OCI-LY1 (cell line): Measurements from ENCODE around the gene PSENEN.

Experiments used
- H2AFZ ChIP-seq: fragments of 200-600 bp; sonication (generic), shearing (Covaris generic); 2 replicates; pipeline ENCODE4 v1.6.0; 2014; ENCODE audit warnings: antibody characterized with exemption, mild to moderate bottlenecking, low read length
- H3F3A ChIP-seq: fragments of 200-600 bp; sonication (generic), shearing (Covaris generic); 2 replicates; pipeline ENCODE4 v1.6.0; 2014; ENCODE audit warnings: mild to moderate bottlenecking, antibody characterized with exemption, low read length, moderate library complexity; ENCODE audit not compliant: insufficient read depth
- H3K27ac ChIP-seq: fragments of 200-600 bp; sonication (generic); 2 replicates; pipeline ENCODE4 v1.5.1; 2014; ENCODE audit warnings: low read length, mixed run types, mild to moderate bottlenecking, low read depth; ENCODE audit not compliant: poor library complexity, severe bottlenecking
- H3K27me3 ChIP-seq: fragments of 200-600 bp; sonication (generic); 2 replicates; pipeline ENCODE4 v1.6.0; 2014; ENCODE audit warnings: antibody characterized with exemption, mild to moderate bottlenecking, low read length, moderate library complexity; ENCODE audit not compliant: insufficient read depth
- H3K36me3 ChIP-seq: fragments of 200-600 bp; sonication (generic); 2 replicates; pipeline ENCODE4 v1.6.1; 2014; ENCODE audit warnings: mild to moderate bottlenecking, antibody characterized with exemption, low read length, moderate library complexity, mixed read lengths; ENCODE audit not compliant: insufficient read depth
- H3K4me1 ChIP-seq: fragments of 200-600 bp; sonication (generic); 2 replicates; pipeline ENCODE4 v1.5.1; 2014; ENCODE audit warnings: mild to moderate bottlenecking, low read length, moderate library complexity; ENCODE audit not compliant: insufficient read depth, severe bottlenecking
- H3K4me2 ChIP-seq: fragments of 200-600 bp; sonication (generic), shearing (Covaris generic); 2 replicates; pipeline ENCODE4 v1.6.1; 2014; ENCODE audit warnings: low read length
- H3K4me3 ChIP-seq: fragments of 200-600 bp; sonication (generic); 2 replicates; pipeline ENCODE4 v1.5.1; 2014; ENCODE audit warnings: low read length, low read depth, mild to moderate bottlenecking, mixed read lengths; ENCODE audit not compliant: poor library complexity, severe bottlenecking
- H3K79me2 ChIP-seq: fragments of 200-600 bp; shearing (Covaris generic); 2 replicates; pipeline ENCODE4 v1.6.1; 2016; ENCODE audit warnings: mixed run types, low read length, mixed read lengths; ENCODE audit not compliant: insufficient read depth
- H3K9ac ChIP-seq: fragments of 200-600 bp; sonication (generic), shearing (Covaris generic); 2 replicates; pipeline ENCODE4 v1.6.1; 2014; ENCODE audit warnings: mild to moderate bottlenecking, low read length, mixed read lengths
- H3K9me2 ChIP-seq: fragments of 200-600 bp; sonication (generic), shearing (Covaris generic); 2 replicates; pipeline ENCODE4 v1.6.1; 2014; ENCODE audit warnings: low read depth, mild to moderate bottlenecking, low read length, mixed read lengths
- H3K9me3 ChIP-seq: fragments of 200-600 bp; shearing (Covaris generic); 2 replicates; pipeline ENCODE4 v1.6.1; 2014; ENCODE audit warnings: low read length, mixed read lengths
- H4K20me1 ChIP-seq: fragments of 200-600 bp; sonication (generic), shearing (Covaris generic); 2 replicates; pipeline ENCODE4 v1.6.0; 2016; ENCODE audit warnings: mild to moderate bottlenecking, low read length; ENCODE audit not compliant: insufficient read depth
- CTCF ChIP-seq: fragments of 200-600 bp; sonication (generic), shearing (Covaris generic); IDR thresholded peaks from 2 replicates; pipeline ENCODE4 v1.5.1; 2017; ENCODE audit warnings: mild to moderate bottlenecking, antibody characterized with exemption, low read length, moderate library complexity, mixed read lengths
- EZH2 ChIP-seq: fragments of 200-600 bp; sonication (generic), shearing (Covaris generic); IDR thresholded peaks from 2 replicates; pipeline ENCODE4 v1.8.0; 2017; ENCODE audit warnings: borderline replicate concordance, mixed run types, mild to moderate bottlenecking, antibody characterized with exemption, low read length, moderate library complexity, mixed read lengths

The PSENEN gene

GRCh38 chr19:35708391-35708790, 37.1 kb upstream of the PSENEN start:
- H2AFZ ChIP-seq, result no peak overlapping the region
- peaks cover 11% of the 10 kb centered on the region for H3K4me1 ChIP-seq
- no peaks in the 10 kb centered on the region for H3K9me2 ChIP-seq
- H3K36me3 ChIP-seq, result no peaks in the 10 kb centered on the region
- H4K20me1 ChIP-seq, result no peaks in the 10 kb centered on the region
- no peak overlapping the region for H3K4me2 ChIP-seq
- TF ChIP-seq EZH2, result no peak
- no peak for TF ChIP-seq CTCF
- H3K79me2 ChIP-seq, result no peaks in the 10 kb centered on the region
- H3K4me3 ChIP-seq, result no peak overlapping the region
- peaks cover 3% of the 10 kb centered on the region; the same call in 1 of the 2 replicates for H3K27me3 ChIP-seq
- H3K27ac ChIP-seq, result no peak overlapping the region
- no peak overlapping the region for H3K9ac ChIP-seq
- no peaks in the 10 kb centered on the region for H3F3A ChIP-seq
- no peaks in the 10 kb centered on the region for H3K9me3 ChIP-seq

- peak overlapping the region; percentile 22; the same call in 1 of the 2 replicates for H3K4me2 ChIP-seq
Observed at GRCh38 chr19:35710784-35711723, 34.4 kb upstream of the PSENEN start.

More at GRCh38 chr19:35710784-35711723, 34.4 kb upstream of the PSENEN start:
- H3K9ac ChIP-seq, result no peak overlapping the region; the same call in 1 of the 2 replicates
- no peak overlapping the region for H2AFZ ChIP-seq
- H3K4me1 ChIP-seq, result peaks cover 13% of the 10 kb centered on the region
- H3K27ac ChIP-seq, result peak overlapping the region; percentile 52
- no peaks in the 10 kb centered on the region for H4K20me1 ChIP-seq
- no peaks in the 10 kb centered on the region for H3F3A ChIP-seq
- H3K27me3 ChIP-seq, result peaks cover 7% of the 10 kb centered on the region
- TF ChIP-seq CTCF (no peak), EZH2 (no peak)
- no peaks in the 10 kb centered on the region for H3K36me3 ChIP-seq
- H3K9me3 ChIP-seq, result no peaks in the 10 kb centered on the region
- no peaks in the 10 kb centered on the region for H3K9me2 ChIP-seq
- no peaks in the 10 kb centered on the region for H3K79me2 ChIP-seq
- no peak overlapping the region for H3K4me3 ChIP-seq
